Fibroblast of skin of right biceps (primary cell): Measurements from ENCODE around the gene PGAM4.
"Not testable (repeated sequence)": the region's sequence is repeated elsewhere in the genome, so short reads cannot be mapped to it uniquely, and the experiment has no call there.

Source experiments
- DNase-seq: peaks from one replicate; pipeline ENCODE4 v3.0.0-alpha.2; 2013

Gene PGAM4

GRCh38 chrX:77969538-77969937 is at the start of gene PGAM4:
Gene PGAM4 (minus strand): TSS chrX:77969638. CDS start chrX:77969638, 0 bp downstream.
- no peak for DNase-seq

GRCh38 chrX:78011846-78012245 is 42.4 kb upstream of the PGAM4 start:
- DNase-seq = peak; percentile 6

- no peak for DNase-seq
Measured at GRCh38 chrX:77979870-77980269, 10.4 kb upstream of the PGAM4 start.

GRCh38 chrX:77977518-77977917 is 8.1 kb upstream of the PGAM4 start:
- DNase-seq = no peak

GRCh38 chrX:77977095-77977494 is 7.7 kb upstream of the PGAM4 start:
- DNase-seq = no peak

GRCh38 chrX:77975755-77976154 is 6.3 kb upstream of the PGAM4 start:
- DNase-seq = no peak

GRCh38 chrX:77967631-77968030 is 1.8 kb downstream of the PGAM4 start:
- DNase-seq = no peak

- no peak for DNase-seq
Measured at GRCh38 chrX:77966361-77966760, 3.1 kb downstream of the PGAM4 start.

GRCh38 chrX:77962068-77962902 is 7.2 kb downstream of the PGAM4 start:
- DNase-seq = peak; percentile 8

GRCh38 chrX:77961063-77961462 is 8.4 kb downstream of the PGAM4 start:
- DNase-seq = no peak

- DNase-seq = no peak
Measured at GRCh38 chrX:77960567-77960966, 8.9 kb downstream of the PGAM4 start.

GRCh38 chrX:77953708-77954107 is 15.7 kb downstream of the PGAM4 start:
- no peak for DNase-seq

GRCh38 chrX:77953302-77953701 is 16.1 kb downstream of the PGAM4 start:
- DNase-seq = no peak

- no peak for DNase-seq
Measured at GRCh38 chrX:77952173-77952572, 17.3 kb downstream of the PGAM4 start.

GRCh38 chrX:77949840-77950239 is 19.6 kb downstream of the PGAM4 start:
- DNase-seq = no peak

GRCh38 chrX:77946571-77946970 is 22.9 kb downstream of the PGAM4 start:
- DNase-seq = no peak

- no peak for DNase-seq
Measured at GRCh38 chrX:77945910-77946545, 23.4 kb downstream of the PGAM4 start.

- DNase-seq = not testable (repeated sequence)
Measured at GRCh38 chrX:77945031-77945430, 24.4 kb downstream of the PGAM4 start.

GRCh38 chrX:77938083-77938680 is 31.3 kb downstream of the PGAM4 start:
- DNase-seq = no peak

- peak; percentile 12 for DNase-seq
Measured at GRCh38 chrX:77937291-77937690, 32.1 kb downstream of the PGAM4 start.

- no peak for DNase-seq
Measured at GRCh38 chrX:77936299-77936698, 33.1 kb downstream of the PGAM4 start.

- DNase-seq = no peak
Measured at GRCh38 chrX:77935886-77936285, 33.6 kb downstream of the PGAM4 start.

GRCh38 chrX:77930581-77930980 is 38.9 kb downstream of the PGAM4 start:
- no peak for DNase-seq

- no peak for DNase-seq
Measured at GRCh38 chrX:77925764-77926163, 43.7 kb downstream of the PGAM4 start.
